Superior temporal gyrus (tissue), 1 donor: ENCODE results near the gene NDE1.

ENCODE experiments used
- DNase-seq: peaks from one replicate; pipeline ENCODE4 v3.0.0-alpha.2; 2016; ENCODE audit errors: extremely low spot score

The NDE1 gene

GRCh38 chr16:15736529-15736928 lies 86.5 kb downstream of the NDE1 start:
- DNase-seq = no peak

DNA sequence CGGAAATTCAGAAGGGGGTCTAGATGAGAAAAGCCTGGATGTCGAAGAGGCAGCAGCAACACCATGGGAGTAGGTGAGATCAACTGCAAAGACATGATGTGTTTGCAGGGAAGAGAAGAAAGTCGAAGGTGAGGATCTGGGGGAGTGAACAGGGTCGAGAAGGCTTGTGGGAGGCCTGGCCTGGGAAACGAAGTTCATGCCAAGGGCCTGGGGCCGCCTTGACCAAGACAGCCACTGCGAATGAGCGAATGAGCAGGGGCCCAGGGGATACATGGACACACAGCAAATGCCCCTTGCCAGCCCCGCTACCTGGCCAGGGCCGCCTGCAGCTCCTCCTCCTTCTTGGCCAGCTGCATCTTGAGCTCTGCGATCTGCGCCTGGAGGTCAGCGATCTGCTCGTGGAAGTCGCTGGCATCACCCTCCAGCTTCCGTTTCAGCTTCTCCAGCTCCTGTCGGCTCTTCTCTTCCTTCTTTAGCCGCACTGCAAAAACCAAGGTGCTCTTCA lies 87.1 kb downstream of the NDE1 start:
- DNase-seq = no peak

GRCh38 chr16:15739464-15739863 lies 89.4 kb downstream of the NDE1 start:
- DNase-seq = no peak

GRCh38 chr16:15739950-15740349 lies 89.9 kb downstream of the NDE1 start:
- DNase-seq = no peak

DNA sequence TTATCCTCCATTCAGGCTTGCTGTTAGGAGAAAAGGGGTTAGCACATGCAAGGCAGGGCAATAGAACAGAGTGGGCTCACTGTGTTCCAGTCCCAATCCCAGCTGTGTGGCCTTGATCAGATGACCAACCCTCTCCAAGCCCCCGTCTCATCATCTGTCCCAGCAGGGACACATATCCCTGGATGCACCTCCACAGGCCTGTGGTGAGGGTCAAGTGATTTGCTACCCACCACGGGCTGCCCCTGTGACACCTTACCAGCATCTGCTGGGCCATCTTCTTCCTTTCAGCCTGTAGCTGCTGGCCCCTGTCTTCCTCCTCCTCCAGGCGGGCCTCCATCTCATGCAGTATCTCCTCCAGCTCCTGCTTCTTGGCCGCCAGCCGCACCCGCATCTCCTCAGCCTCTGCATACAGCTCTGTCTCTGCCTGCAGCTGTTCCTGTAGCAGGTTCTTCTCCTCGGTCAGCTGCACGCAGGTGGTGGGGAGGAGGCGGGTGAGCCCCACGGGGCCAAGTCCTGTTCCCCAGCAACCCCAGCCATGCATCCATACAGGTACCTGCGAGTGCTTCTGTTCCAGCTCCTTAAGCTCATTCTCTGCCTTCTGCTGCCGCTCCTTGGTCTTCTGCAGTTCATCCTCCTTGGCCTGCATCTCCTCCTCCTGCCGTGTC lies 91.3 kb downstream of the NDE1 start:
- no peak for DNase-seq

DNA sequence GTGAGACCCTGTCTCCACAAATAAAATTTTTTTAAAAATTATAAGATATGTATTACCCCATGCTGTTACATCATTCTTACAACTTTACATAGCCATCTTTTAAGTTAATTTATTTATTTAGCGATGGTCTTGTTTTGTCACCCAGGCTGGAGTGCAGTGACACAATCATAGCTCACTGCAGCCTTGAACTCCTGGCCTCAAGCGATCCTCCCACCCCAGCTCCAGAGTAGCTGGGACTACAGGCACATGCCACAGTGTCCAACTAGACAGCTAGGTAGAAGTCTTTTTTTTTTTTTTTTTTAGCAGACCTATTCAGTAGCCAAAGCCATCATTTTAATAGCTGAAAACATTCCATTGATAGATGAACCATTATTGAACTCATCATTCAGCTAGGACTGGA lies 92.7 kb downstream of the NDE1 start:
- DNase-seq = no peak

GRCh38 chr16:15743657-15744056 lies 93.6 kb downstream of the NDE1 start:
- no peak for DNase-seq

- DNase-seq = no peak
Measured at GRCh38 chr16:15746332-15746731, 96.3 kb downstream of the NDE1 start.

GRCh38 chr16:15747937-15748336 lies 97.9 kb downstream of the NDE1 start:
- no peak for DNase-seq

- no peak for DNase-seq
Measured at GRCh38 chr16:15748654-15749053, 98.6 kb downstream of the NDE1 start.

DNA sequence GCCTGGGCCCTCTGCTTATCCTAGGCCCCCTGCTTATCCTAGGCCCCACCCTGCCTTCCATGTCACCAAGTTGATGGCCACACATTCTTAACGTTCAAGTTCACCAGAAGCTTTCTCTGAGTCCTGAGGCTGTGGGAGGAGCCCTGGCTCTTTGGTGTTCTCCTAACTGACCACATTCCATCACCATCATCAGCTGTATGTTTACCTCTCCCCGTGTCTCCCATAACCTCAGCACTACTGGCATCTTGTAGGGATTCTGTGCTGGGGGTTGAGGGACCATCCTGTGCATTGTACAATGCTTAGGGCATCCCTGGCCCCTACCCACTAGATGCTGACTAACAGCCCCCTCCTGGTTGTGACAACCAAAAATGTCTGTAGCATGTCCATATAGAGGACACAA lies 99.3 kb downstream of the NDE1 start:
- DNase-seq = no peak

- DNase-seq = no peak
Measured at GRCh38 chr16:15749985-15750384, 99.9 kb downstream of the NDE1 start.

- DNase-seq = no peak
Measured at GRCh38 chr16:15751940-15752339, 101.9 kb downstream of the NDE1 start.

DNA sequence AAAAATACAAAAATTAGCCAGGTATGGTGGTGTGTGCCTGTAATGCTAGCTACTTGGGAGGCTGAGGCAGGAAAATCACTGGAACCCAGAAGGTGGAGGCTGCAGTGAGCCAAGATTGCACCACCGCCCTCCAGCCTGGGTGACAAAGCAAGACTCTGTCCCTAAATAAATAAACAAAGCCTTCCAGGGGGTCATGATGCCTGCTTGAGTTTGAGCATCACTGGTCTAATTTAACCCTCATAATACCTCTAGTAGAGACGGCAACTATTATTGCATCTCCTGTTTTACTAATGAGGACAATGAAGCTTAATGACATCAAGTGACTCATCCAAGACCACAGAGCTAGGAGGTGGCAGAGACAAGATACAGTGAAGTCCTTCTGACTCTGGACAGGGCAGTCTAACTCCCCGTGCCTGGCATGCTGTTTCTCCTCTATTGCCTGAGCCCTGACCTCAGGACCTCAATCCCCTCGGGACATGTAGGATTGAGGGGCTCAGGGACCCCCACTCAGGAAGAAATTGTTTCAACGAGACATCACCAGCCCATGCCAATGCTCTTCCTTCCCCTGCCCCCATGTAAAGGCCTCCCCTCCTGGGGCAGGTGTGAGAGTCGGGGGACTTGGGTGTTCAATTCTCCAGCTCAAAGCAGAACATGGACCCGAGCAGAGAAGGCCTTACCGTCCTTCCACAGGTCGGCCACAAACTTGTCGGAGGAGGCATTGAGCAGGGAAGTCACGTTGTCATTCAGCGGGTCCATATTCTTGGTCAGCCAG lies 102.9 kb downstream of the NDE1 start:
- DNase-seq = no peak

DNA sequence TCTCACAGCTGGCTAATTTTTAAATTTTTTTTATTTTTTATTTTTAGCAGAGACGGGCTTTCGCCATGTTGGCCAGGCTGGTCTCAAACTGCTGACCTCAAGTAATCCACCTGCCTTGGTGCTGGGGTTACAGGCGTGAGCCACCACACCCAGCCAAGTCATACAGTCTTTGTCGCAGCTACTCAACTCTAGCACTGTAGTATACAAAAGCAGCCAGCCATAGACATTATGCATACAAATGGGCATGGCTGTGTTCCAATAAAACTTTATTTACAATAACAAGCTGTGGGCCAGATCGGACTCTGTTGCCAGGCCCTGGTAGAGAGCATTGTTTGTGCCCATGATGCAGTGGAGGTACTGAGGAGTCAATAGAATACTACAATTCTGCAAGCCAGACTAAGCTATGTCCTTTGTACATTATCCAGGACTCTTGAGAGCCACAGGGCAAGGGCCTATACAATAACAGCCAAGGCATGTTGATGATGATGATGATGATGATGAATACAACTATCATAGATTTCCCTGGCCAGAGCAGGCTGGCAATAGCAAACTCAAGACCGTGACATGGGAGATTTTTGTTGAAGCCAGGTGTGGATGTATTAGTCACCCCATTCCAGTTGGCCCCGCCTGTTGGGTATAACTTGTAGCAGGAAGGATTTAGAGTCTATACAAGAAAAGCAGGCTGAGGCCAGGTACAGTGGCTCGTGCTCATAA lies 104.9 kb downstream of the NDE1 start:
- DNase-seq = no peak

DNA sequence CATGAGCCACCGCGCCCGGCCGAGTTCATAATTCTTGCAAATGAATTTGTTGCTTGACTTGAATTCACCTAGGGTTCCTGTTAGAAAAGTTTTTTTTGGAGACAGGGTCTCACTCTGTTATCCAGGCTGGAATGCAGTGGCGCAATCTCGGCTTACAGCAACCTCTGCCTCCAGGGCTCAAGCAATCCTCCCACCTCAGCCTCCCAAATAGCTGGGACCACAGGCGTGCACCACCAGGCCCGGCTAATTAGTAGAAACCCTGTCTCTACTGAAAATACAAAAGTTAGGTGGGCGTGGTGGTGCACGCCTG lies 107.0 kb downstream of the NDE1 start:
- no peak for DNase-seq

DNA sequence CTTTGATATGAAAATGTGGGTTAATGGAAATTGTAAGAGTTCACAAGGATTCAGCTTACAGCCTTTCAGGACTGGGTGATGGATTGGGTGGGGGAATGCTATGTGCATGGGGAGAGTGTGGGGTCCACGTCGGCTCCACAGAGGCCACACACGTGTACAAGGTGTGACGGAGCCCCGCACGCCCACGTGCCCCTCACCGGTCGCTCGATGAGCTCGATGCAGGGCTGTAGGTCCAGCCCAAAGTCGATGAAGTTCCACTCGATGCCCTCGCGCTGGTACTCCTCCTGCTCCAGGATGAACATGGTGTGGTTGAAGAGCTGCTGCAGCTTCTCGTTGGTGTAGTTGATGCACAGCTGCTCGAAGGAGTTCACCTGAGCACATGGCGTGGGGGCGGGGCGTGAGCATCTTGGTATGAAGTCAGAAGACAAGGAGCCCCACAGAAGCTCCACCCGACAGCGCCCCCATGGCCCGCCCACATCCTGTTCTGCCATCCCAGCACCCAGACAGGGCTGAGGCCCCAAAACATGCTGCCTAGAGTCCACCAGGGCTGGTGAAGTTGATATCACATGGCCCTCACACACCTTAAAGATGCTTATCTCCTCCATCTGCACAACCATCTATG lies 107.7 kb downstream of the NDE1 start:
- DNase-seq = no peak

GRCh38 chr16:15759070-15759469 lies 109.0 kb downstream of the NDE1 start:
- no peak for DNase-seq

DNA sequence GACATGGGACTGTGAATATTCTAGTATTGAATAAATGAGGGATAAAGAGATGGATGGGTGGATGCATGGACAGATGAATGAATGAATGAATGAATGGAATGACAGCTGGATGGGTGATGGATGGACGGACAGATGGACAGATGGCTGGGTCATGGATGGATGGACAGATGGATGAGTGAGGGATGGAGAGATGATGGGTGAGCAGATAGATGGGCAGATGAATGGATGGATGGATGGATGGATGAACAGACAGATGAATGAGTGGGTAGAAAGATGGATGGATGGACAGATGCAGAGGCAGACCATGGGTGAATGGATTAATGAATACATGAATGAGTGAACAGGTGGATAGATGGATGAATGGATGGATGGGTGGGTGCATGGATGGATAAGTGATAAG lies 110.1 kb downstream of the NDE1 start:
- DNase-seq = no peak

DNA sequence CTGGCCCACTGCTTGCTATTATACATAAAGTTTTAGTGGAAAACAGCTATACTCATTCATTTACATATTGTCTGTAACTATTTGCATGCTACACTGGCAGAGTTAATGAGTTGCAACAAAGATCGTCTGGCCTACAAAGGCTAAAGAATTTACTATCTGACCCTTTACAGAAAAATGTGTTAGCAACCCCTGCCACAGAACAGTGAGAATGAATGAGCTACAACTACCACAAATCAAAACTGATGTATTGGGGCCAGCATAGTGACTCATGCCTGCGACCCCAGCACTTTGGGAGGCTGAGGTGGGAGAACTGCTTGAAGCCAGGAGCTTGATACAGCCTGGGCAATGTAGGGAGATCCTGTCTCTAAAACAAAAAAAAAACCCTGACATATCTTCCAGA lies 114.1 kb downstream of the NDE1 start:
- DNase-seq = no peak

- DNase-seq = no peak
Measured at GRCh38 chr16:15765116-15765515, 115.1 kb downstream of the NDE1 start.

- DNase-seq = peak; percentile 74
Measured at GRCh38 chr16:15765880-15766279, 115.8 kb downstream of the NDE1 start.
